HepG2 (cell line): ENCODE results near the gene NRAP. TPM values are rescaled to one million over a fixed set of nuclear protein-coding genes. Genes with fewer than 3 reads are reported as not detected.

Experiments
- ATAC-seq: fragments of 200-7000 bp; cut with Tn5 transposase; 3 replicates; pipeline ENCODE4 v1.9.1; 2020; ENCODE audit warnings: mild to moderate bottlenecking, moderate library complexity
- BruUV-seq: library from RNA; stranded (reverse); fragments of 400-500 nt; replicated peaks from 2 replicates; lab custom pipeline; 2021; lab: Mats Ljungman, UMichigan
- CTCF ChIA-PET: fragments of 300-600 bp; formaldehyde crosslinking; extraction: SDS; loops from one replicate; lab custom pipeline; 2021; ENCODE audit warnings: low total read pairs, inconsistent platforms, low intra/inter-chr PET ratio; lab: Yijun Ruan, JAX
- POLR2A ChIA-PET: fragments of 350-600 bp; sonication (Branson Sonifier 250); formaldehyde crosslinking; loops from one replicate; lab custom pipeline; 2020; ENCODE audit warnings: antibody characterized with exemption, inconsistent platforms; lab: Yijun Ruan, JAX
- DNase-seq: peaks from one replicate; pipeline ENCODE4 v3.0.0-alpha.2; 2015; ENCODE audit warnings: low spot score
- FAIRE-seq: peaks from 3 replicates; lab custom pipeline; 2011; peaks lifted over from hg19 to GRCh38; lab: Jason Lieb, UNC
- H2AFZ ChIP-seq: one replicate; pipeline ENCODE4 v1.6.1; 2011; ENCODE audit warnings: low read length, inconsistent platforms
- H3K27ac ChIP-seq: fragments of 300-600 bp; 3 replicates; pipeline ENCODE4 v1.8.0; 2011; ENCODE audit warnings: mixed run types, mild to moderate bottlenecking, mixed read lengths, low read length, inconsistent platforms; ENCODE audit not compliant: insufficient read depth; ENCODE audit errors: extremely low read length
- H3K27me3 ChIP-seq, 2 experiments: fragments of 200-600 bp in 1 of 2; 2 replicates in 1 of 2; 3 replicates in 1 of 2; pipeline versions ENCODE4 v1.6.0 to v1.8.0; 2011; ENCODE audit warnings: low read length in 2 of 2, mild to moderate bottlenecking in 2 of 2, moderate library complexity in 2 of 2, inconsistent platforms in 1 of 2; ENCODE audit not compliant: insufficient read depth in 2 of 2, control insufficient read depth in 1 of 2
- H3K36me3 ChIP-seq, 2 experiments: fragments of 200-600 bp in 1 of 2; replicated peaks in 1 of 2; 2 replicates in 1 of 2; 3 replicates in 1 of 2; pipeline versions ENCODE4 v1.5.1 to v1.8.0; 2011; ENCODE audit warnings: low read length in 2 of 2, inconsistent platforms in 1 of 2; ENCODE audit not compliant: insufficient read depth in 2 of 2, control insufficient read depth in 1 of 2
- H3K4me1 ChIP-seq: 2 replicates; pipeline ENCODE4 v1.5.1; 2012; ENCODE audit warnings: low read length, inconsistent platforms; ENCODE audit not compliant: insufficient read depth
- H3K4me2 ChIP-seq: 2 replicates; pipeline ENCODE4 v1.6.0; 2011; ENCODE audit warnings: low read depth, low read length, inconsistent platforms
- H3K4me3 ChIP-seq, 3 experiments: fragments of 200-600 bp in 1 of 3; sonication (generic), shearing (Covaris generic) in 1 of 3; replicated peaks in 1 of 3; 2 replicates each; pipeline ENCODE4 v1.5.1; 2011 to 2016; ENCODE audit warnings: low read length in 3 of 3, inconsistent platforms in 2 of 3, low read depth in 2 of 3, mild to moderate bottlenecking in 2 of 3, control low read depth in 1 of 3, mixed read lengths in 1 of 3; ENCODE audit not compliant: insufficient read depth in 1 of 3
- H3K79me2 ChIP-seq: one replicate; pipeline ENCODE4 v1.6.1; 2011; ENCODE audit warnings: low read length, inconsistent platforms; ENCODE audit not compliant: insufficient read depth
- H3K9ac ChIP-seq: 2 replicates; pipeline ENCODE4 v1.6.0; 2011; ENCODE audit warnings: mild to moderate bottlenecking, low read depth, low read length, inconsistent platforms; ENCODE audit not compliant: insufficient read depth
- H3K9me3 ChIP-seq: 2 replicates; pipeline ENCODE4 v1.5.1; 2012; ENCODE audit warnings: mild to moderate bottlenecking, low read length
- H4K20me1 ChIP-seq: 2 replicates; pipeline ENCODE4 v1.6.0; 2011; ENCODE audit warnings: inconsistent platforms, mild to moderate bottlenecking, low read length, moderate library complexity; ENCODE audit not compliant: insufficient read depth
- CREB1 ChIP-seq, 2 experiments: fragments of 450-650 bp in 1 of 2; IDR thresholded peaks; 2 replicates each; pipeline ENCODE4 v1.6.1; 2016 to 2017; ENCODE audit warnings: control low read depth in 1 of 2, mild to moderate bottlenecking in 1 of 2, missing compliant biosample characterization in 1 of 2, missing genetic modification characterization in 1 of 2
- ELF1 ChIP-seq: sonication (generic); formaldehyde crosslinking; IDR thresholded peaks from 2 replicates; pipeline ENCODE4 v1.4.0; 2020; ENCODE audit warnings: missing genetic modification reagents
- ESRRA ChIP-seq: sonication (generic); formaldehyde crosslinking; IDR thresholded peaks from 2 replicates; pipeline ENCODE4 v1.5.1; 2020; ENCODE audit warnings: mild to moderate bottlenecking, low read depth, missing genetic modification reagents
- KDM5B ChIP-seq: sonication (generic); formaldehyde crosslinking; IDR thresholded peaks from 2 replicates; pipeline ENCODE4 v1.4.0; 2020; ENCODE audit warnings: missing genetic modification reagents, mild to moderate bottlenecking, borderline replicate concordance
- MYC ChIP-seq: sonication (generic); formaldehyde crosslinking; IDR thresholded peaks from 2 replicates; pipeline ENCODE4 v1.9.0; 2021; ENCODE audit warnings: missing genetic modification reagents, borderline replicate concordance
- NR2F2 ChIP-seq: IDR thresholded peaks from 2 replicates; pipeline ENCODE4 v1.6.1; 2012; ENCODE audit warnings: low read depth, inconsistent platforms, borderline replicate concordance
- REPIN1 ChIP-seq: sonication (generic); formaldehyde crosslinking; IDR thresholded peaks from 2 replicates; pipeline ENCODE4 v1.8.0; 2022; ENCODE audit warnings: missing genetic modification reagents, low read depth, mild to moderate bottlenecking, borderline replicate concordance
- ZFP36L2 ChIP-seq: sonication (generic); formaldehyde crosslinking; IDR thresholded peaks from 2 replicates; pipeline ENCODE4 v1.4.0; 2020; ENCODE audit warnings: missing genetic modification reagents
- ZNF20 ChIP-seq: sonication (generic); formaldehyde crosslinking; IDR thresholded peaks from 2 replicates; pipeline ENCODE4 v1.4.0; 2020; ENCODE audit warnings: mild to moderate bottlenecking, moderate library complexity, missing genetic modification reagents
- ZNF549 ChIP-seq: sonication (generic); formaldehyde crosslinking; IDR thresholded peaks from 2 replicates; pipeline ENCODE4 v1.5.0; 2020; ENCODE audit warnings: missing genetic modification reagents
- ZNF577 ChIP-seq: sonication (generic); formaldehyde crosslinking; IDR thresholded peaks from 2 replicates; pipeline ENCODE4 v1.4.0; 2020; ENCODE audit warnings: mild to moderate bottlenecking, low read depth, missing genetic modification reagents, borderline replicate concordance
- ZNF841 ChIP-seq: sonication (generic); formaldehyde crosslinking; IDR thresholded peaks from 2 replicates; pipeline ENCODE4 v1.8.1; 2023; ENCODE audit warnings: missing genetic modification reagents, borderline replicate concordance
- ZNF850 ChIP-seq: sonication (generic); formaldehyde crosslinking; conservative IDR thresholded peaks from 2 replicates; pipeline ENCODE4 v1.9.0; 2021; ENCODE audit warnings: mild to moderate bottlenecking, missing genetic modification reagents
- WGBS: methylation state at CpG from one replicate; pipeline ENCODE4 v1.1.6; 2017; ENCODE audit warnings: low lambda C conversion rate; 5-methylcytosine and 5-hydroxymethylcytosine counted together
- in situ Hi-C: cut with HindIII; loops from 2 replicates; pipeline ENCODE4 v1.10.0; 2017; ENCODE audit warnings: low pct_unique_long_range_greater_than_20kb; ENCODE audit not compliant: extremely low pct_ligation_motif_present
- intact Hi-C: fragments of 100-400 bp; cut with micrococcal nuclease; formaldehyde crosslinking; loops from one replicate; pipeline ENCODE4 v1.10.0; 2022; ENCODE audit not compliant: unreplicated experiment
- polyA plus RNA-seq, 8 experiments: library from polyadenylated mRNA; depleted of rRNA in 3 of 8; stranded (reverse) in 7 of 8; unstranded in 1 of 8; fragments of >200 nt; fragmentation: Illumina TruSeq in 4 of 8; extraction: Trizol in 4 of 8; gene quantifications; 2 replicates each; pipeline versions ENCODE4 v1.2.1 to v1.2.3, GENCODE V29; 2011 to 2016; ENCODE audit warnings: low read depth in 4 of 8, missing spikeins in 1 of 8, mixed read lengths in 1 of 8; ENCODE audit not compliant: insufficient read depth in 1 of 8
- total RNA-seq, 5 experiments: library from RNA; depleted of rRNA; stranded (reverse); fragments of >200 nt; fragmentation: Illumina TruSeq; extraction: Trizol; gene quantifications; 2 replicates each; pipeline ENCODE4 v1.2.3, GENCODE V29; 2016; ENCODE audit warnings: low read depth in 1 of 5
- TF ChIP-seq, protein P1 (sequence below): sonication (generic); formaldehyde crosslinking; IDR thresholded peaks from 2 replicates; pipeline ENCODE4 v1.4.0; 2020; ENCODE audit warnings: mild to moderate bottlenecking, low read depth, missing genetic modification reagents
- TF ChIP-seq, protein P2 (sequence below): IDR thresholded peaks from 2 replicates; pipeline ENCODE4 v1.6.1; 2016; ENCODE audit warnings: low read depth, missing genetic modification reagents, missing compliant biosample characterization

NRAP gene
- total and polyA plus RNA-seq, 2 of the 13 experiments (the other 11 are each of a cell fraction or from before 2014, with no cell fraction given): not detected

DNA sequence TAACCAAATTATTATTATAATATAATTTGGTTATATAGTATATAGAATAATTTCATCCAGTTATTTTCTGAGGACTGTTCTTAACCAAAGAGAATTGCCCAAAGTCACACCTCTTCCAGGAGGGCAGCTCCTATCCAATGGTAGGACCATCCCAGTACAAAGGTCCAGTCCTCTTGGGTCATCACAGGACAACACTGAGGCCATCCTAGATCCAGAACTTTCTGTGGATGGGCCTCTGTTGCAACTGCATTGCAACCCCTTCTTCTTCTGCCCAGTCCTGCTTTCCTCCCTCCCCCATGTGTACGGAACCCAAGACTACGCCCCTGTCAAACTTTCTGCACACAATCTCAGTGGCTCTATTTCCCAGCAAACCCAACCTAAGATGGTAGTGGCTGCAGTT is 116.4 kb downstream of the NRAP start (continued):
- TF ChIP-seq ESRRA (no peak), ZFP36L2 (no peak), KDM5B (CRISPR knock-in tag) (no peak)
- TF ChIP-seq, protein P1, sequence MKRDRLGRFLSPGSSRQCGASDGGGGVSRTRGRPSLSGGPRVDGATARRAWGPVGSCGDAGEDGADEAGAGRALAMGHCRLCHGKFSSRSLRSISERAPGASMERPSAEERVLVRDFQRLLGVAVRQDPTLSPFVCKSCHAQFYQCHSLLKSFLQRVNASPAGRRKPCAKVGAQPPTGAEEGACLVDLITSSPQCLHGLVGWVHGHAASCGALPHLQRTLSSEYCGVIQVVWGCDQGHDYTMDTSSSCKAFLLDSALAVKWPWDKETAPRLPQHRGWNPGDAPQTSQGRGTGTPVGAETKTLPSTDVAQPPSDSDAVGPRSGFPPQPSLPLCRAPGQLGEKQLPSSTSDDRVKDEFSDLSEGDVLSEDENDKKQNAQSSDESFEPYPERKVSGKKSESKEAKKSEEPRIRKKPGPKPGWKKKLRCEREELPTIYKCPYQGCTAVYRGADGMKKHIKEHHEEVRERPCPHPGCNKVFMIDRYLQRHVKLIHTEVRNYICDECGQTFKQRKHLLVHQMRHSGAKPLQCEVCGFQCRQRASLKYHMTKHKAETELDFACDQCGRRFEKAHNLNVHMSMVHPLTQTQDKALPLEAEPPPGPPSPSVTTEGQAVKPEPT: no peak
- TF ChIP-seq, all 625 proteins: peak for 0

DNA sequence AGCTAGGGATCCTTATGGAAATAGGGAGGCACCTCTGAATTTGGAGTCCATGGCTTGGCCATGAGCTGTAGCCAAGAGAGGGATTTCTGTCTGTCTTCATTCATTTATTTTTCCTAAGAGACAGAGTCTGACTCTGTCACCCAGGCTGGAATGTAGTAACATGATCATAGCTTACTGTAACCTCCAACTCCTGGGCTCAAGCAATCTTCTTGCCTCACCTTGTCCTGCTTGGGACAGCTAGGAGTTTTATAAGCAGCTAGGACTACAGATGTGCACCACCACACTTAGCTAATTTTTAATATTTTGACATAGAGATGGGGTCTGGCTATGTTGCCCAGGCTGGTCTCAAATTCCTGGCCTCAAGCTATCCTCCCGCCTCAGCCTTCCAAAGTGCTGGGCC is 119.4 kb downstream of the NRAP start:
- ATAC-seq (no peak), DNase-seq (no peak), FAIRE-seq (no peak)
- CTCF ChIA-PET: no interaction called here
- BruUV-seq: no TSS peak
- no peak overlapping the region for H3K4me2 ChIP-seq
- H3K9ac ChIP-seq: no peak overlapping the region
- no peaks in the 10 kb centered on the region for H3K79me2 ChIP-seq
- no peaks in the 10 kb centered on the region for H3K27me3 ChIP-seq
- H3K36me3 ChIP-seq: no peaks in the 10 kb centered on the region
- H2AFZ ChIP-seq: no peak overlapping the region
- WGBS: 95% methylated on average over 1 of the region's 1 CpG
- H3K9me3 ChIP-seq: no peaks in the 10 kb centered on the region
- no peak overlapping the region for H3K4me3 ChIP-seq
- POLR2A ChIA-PET: no interaction called here
- peaks cover 35% of the 10 kb centered on the region for H3K4me1 ChIP-seq
- intact Hi-C loops: no loop called here
- in situ Hi-C loops: no loop called here
- H4K20me1 ChIP-seq: no peaks in the 10 kb centered on the region
- no peak overlapping the region for H3K27ac ChIP-seq
- no peak for TF ChIP-seq CREB1 (IDR thresholded peaks at IDR 0.05)
- no peak for TF ChIP-seq CREB1 (CRISPR knock-in tag; IDR thresholded peaks at IDR 0.05)
- TF ChIP-seq ZNF20 (CRISPR knock-in tag): no peak
- TF ChIP-seq MYC (CRISPR knock-in tag): no peak
- TF ChIP-seq ZNF841 (CRISPR knock-in tag): no peak
- TF ChIP-seq ZNF850: no peak
- TF ChIP-seq, protein P2, sequence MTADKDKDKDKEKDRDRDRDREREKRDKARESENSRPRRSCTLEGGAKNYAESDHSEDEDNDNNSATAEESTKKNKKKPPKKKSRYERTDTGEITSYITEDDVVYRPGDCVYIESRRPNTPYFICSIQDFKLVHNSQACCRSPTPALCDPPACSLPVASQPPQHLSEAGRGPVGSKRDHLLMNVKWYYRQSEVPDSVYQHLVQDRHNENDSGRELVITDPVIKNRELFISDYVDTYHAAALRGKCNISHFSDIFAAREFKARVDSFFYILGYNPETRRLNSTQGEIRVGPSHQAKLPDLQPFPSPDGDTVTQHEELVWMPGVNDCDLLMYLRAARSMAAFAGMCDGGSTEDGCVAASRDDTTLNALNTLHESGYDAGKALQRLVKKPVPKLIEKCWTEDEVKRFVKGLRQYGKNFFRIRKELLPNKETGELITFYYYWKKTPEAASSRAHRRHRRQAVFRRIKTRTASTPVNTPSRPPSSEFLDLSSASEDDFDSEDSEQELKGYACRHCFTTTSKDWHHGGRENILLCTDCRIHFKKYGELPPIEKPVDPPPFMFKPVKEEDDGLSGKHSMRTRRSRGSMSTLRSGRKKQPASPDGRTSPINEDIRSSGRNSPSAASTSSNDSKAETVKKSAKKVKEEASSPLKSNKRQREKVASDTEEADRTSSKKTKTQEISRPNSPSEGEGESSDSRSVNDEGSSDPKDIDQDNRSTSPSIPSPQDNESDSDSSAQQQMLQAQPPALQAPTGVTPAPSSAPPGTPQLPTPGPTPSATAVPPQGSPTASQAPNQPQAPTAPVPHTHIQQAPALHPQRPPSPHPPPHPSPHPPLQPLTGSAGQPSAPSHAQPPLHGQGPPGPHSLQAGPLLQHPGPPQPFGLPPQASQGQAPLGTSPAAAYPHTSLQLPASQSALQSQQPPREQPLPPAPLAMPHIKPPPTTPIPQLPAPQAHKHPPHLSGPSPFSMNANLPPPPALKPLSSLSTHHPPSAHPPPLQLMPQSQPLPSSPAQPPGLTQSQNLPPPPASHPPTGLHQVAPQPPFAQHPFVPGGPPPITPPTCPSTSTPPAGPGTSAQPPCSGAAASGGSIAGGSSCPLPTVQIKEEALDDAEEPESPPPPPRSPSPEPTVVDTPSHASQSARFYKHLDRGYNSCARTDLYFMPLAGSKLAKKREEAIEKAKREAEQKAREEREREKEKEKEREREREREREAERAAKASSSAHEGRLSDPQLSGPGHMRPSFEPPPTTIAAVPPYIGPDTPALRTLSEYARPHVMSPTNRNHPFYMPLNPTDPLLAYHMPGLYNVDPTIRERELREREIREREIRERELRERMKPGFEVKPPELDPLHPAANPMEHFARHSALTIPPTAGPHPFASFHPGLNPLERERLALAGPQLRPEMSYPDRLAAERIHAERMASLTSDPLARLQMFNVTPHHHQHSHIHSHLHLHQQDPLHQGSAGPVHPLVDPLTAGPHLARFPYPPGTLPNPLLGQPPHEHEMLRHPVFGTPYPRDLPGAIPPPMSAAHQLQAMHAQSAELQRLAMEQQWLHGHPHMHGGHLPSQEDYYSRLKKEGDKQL (CRISPR knock-in tag): no peak
- TF ChIP-seq ELF1 (CRISPR knock-in tag): no peak
- TF ChIP-seq ZNF549 (CRISPR knock-in tag): no peak
- TF ChIP-seq NR2F2: no peak
- no peak for TF ChIP-seq ZNF577
- TF ChIP-seq REPIN1 (CRISPR knock-in tag): no peak
